GM23248 (cell line): Measurements from ENCODE around the gene MACROD2.

Experiments used
- EZH2 ChIP-seq: fragments of 200-600 bp; sonication (generic); IDR thresholded peaks from 2 replicates; pipeline ENCODE4 v1.6.1; 2018; ENCODE audit warnings: antibody characterized with exemption, mild to moderate bottlenecking; ENCODE audit not compliant: insufficient read depth, poor library complexity, severe bottlenecking
- EZH2phosphoT487 ChIP-seq: fragments of 200-600 bp; sonication (generic); IDR thresholded peaks from 2 replicates; pipeline ENCODE4 v1.6.1; 2018; ENCODE audit warnings: antibody characterized with exemption, moderate library complexity, mild to moderate bottlenecking, low read depth; ENCODE audit not compliant: insufficient read depth

GRCh38 chr20:14049111-14049510 is 53.8 kb downstream of the MACROD2 start:
- TF ChIP-seq EZH2phosphoT487: no peak
- TF ChIP-seq EZH2: no peak
